Stomach (tissue), 4 donors: ENCODE data around the gene MTA3.

ENCODE experiments used
- POLR2A ChIP-seq, 4 donors: fragments of 450-650 bp; IDR thresholded peaks; one replicate each; pipeline ENCODE4 v1.6.1; 2016; ENCODE audit warnings: antibody characterized with exemption in 4 of 4, control low read depth in 2 of 4, mild to moderate bottlenecking in 1 of 4, moderate library complexity in 1 of 4
- POLR2AphosphoS5 ChIP-seq, 3 donors: sonication (generic); formaldehyde crosslinking; IDR thresholded peaks; one replicate each; pipeline ENCODE4 v1.6.1; 2016; ENCODE audit warnings: antibody characterized with exemption in 3 of 3
- TF ChIP-seq, protein P1 (sequence below), 7 experiments: fragments of 450-650 bp in 4 of 7; fragments of 200-600 bp in 3 of 7; sonication (generic) in 3 of 7; IDR thresholded peaks; one replicate each; pipeline ENCODE4 v1.5.1; 2016 to 2019; ENCODE audit warnings: antibody characterized with exemption in 7 of 7, control low read depth in 2 of 7, mild to moderate bottlenecking in 1 of 7

DNA sequence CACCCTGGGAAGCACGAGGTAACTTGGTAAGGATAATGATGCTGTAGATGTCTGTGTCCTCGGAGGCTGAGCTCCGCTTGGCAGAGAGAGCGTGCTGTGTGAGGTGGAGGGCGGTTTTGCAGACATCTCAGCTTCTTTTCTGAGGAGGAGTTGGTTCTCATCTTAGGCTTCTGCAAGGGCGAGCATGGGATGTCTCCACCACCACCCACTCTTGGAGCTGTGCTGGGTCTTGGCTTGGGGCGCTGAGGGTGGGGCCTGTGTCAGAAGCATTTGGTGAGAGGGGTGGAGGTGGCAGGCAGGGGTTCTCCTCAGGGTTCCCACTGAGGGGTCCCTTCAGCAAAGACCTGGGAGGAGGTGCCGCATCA is 186.3 kb downstream of the MTA3 start:
- TF ChIP-seq POLR2AphosphoS5 (IDR thresholded peaks at IDR 0.05) (no peak), POLR2A (IDR thresholded peaks at IDR 0.05) (no peak)
- TF ChIP-seq, protein P1, sequence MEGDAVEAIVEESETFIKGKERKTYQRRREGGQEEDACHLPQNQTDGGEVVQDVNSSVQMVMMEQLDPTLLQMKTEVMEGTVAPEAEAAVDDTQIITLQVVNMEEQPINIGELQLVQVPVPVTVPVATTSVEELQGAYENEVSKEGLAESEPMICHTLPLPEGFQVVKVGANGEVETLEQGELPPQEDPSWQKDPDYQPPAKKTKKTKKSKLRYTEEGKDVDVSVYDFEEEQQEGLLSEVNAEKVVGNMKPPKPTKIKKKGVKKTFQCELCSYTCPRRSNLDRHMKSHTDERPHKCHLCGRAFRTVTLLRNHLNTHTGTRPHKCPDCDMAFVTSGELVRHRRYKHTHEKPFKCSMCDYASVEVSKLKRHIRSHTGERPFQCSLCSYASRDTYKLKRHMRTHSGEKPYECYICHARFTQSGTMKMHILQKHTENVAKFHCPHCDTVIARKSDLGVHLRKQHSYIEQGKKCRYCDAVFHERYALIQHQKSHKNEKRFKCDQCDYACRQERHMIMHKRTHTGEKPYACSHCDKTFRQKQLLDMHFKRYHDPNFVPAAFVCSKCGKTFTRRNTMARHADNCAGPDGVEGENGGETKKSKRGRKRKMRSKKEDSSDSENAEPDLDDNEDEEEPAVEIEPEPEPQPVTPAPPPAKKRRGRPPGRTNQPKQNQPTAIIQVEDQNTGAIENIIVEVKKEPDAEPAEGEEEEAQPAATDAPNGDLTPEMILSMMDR (IDR thresholded peaks at IDR 0.05) = no peak
